Fibroblast of lung (primary cell): ENCODE results near the gene LSM3.

ENCODE experiments used
- EZH2 ChIP-seq: IDR thresholded peaks from 2 replicates; pipeline ENCODE4 v1.5.1; 2012; ENCODE audit warnings: low read length, control low read depth, mild to moderate bottlenecking; ENCODE audit errors: missing control alignments
- TF ChIP-seq, protein P1 (sequence below), 2 donors: IDR thresholded peaks in 1 of 2; conservative IDR thresholded peaks in 1 of 2; 1 replicate in 1 of 2; 2 replicates in 1 of 2; pipeline ENCODE4 v1.5.1; 2011 to 2012; ENCODE audit warnings: low read length in 2 of 2, control low read depth in 1 of 2, inconsistent platforms in 1 of 2, low read depth in 1 of 2, mild to moderate bottlenecking in 1 of 2

DNA sequence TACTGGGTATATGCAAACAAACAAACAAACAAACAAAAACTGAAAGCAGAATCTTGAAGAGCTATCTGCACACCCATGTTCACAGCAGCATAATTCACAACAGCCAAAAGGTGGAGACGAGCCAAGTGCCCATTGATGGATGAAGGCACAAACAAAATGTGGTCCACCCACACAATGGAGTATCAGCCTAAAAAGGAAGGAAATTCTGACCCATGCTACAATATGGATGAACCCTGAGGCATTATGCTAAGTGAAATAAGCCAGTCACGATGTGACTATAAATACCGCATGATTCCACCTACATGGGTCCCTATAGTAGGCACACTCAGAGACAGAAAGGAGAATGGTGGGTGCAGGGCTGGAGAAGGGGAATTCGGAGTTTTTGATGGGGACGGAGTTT is 24.3 kb upstream of the LSM3 start:
- TF ChIP-seq, protein P1, sequence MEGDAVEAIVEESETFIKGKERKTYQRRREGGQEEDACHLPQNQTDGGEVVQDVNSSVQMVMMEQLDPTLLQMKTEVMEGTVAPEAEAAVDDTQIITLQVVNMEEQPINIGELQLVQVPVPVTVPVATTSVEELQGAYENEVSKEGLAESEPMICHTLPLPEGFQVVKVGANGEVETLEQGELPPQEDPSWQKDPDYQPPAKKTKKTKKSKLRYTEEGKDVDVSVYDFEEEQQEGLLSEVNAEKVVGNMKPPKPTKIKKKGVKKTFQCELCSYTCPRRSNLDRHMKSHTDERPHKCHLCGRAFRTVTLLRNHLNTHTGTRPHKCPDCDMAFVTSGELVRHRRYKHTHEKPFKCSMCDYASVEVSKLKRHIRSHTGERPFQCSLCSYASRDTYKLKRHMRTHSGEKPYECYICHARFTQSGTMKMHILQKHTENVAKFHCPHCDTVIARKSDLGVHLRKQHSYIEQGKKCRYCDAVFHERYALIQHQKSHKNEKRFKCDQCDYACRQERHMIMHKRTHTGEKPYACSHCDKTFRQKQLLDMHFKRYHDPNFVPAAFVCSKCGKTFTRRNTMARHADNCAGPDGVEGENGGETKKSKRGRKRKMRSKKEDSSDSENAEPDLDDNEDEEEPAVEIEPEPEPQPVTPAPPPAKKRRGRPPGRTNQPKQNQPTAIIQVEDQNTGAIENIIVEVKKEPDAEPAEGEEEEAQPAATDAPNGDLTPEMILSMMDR (conservative IDR thresholded peaks at IDR 0.05 in 1 of 2, IDR thresholded peaks at IDR 0.05 in 1 of 2; ENCODE audit: low read depth in 1 of 2, low read length in 2 of 2) = no peak
- TF ChIP-seq EZH2 = no peak
